PC-3 (cell line): ENCODE results near the gene WDR41. TPM values are rescaled to one million over a fixed set of nuclear protein-coding genes. Genes with fewer than 3 reads are reported as not detected.

ENCODE experiments used
- ATAC-seq: fragments of 200-7000 bp; cut with Tn5 transposase; 2 replicates; pipeline ENCODE4 v1.9.1; 2020; ENCODE audit warnings: mild to moderate bottlenecking, moderate library complexity
- BruUV-seq: library from RNA; stranded (reverse); fragments of 400-500 nt; replicated peaks from 2 replicates; lab custom pipeline; 2021; lab: Mats Ljungman, UMichigan
- CTCF ChIA-PET: fragments of 300-600 bp; sonication (Branson Sonifier 250); formaldehyde crosslinking; loops from one replicate; lab custom pipeline; 2022; ENCODE audit warnings: antibody characterized with exemption; lab: Charles Lee
- POLR2A ChIA-PET: fragments of 300-600 bp; sonication (Branson Sonifier 250); formaldehyde crosslinking; loops from one replicate; lab custom pipeline; 2022; ENCODE audit warnings: antibody characterized with exemption; ENCODE audit not compliant: unreplicated experiment; lab: Charles Lee
- DNase-seq: peaks from one replicate; pipeline ENCODE4 v3.0.0-alpha.2; 2015
- H2AFZ ChIP-seq: fragments of 300-600 bp; sonication (generic); 2 replicates; pipeline ENCODE4 v1.6.0; 2016; ENCODE audit warnings: antibody characterized with exemption, low read length
- H3F3A ChIP-seq: fragments of 300-600 bp; sonication (generic); one replicate; pipeline ENCODE4 v1.6.0; 2017; ENCODE audit warnings: antibody characterized with exemption, low read length, control low read depth, mild to moderate bottlenecking; ENCODE audit not compliant: unreplicated experiment
- H3K27ac ChIP-seq: fragments of 300-600 bp; sonication (generic); 2 replicates; pipeline ENCODE4 v1.5.1; 2016; ENCODE audit warnings: mild to moderate bottlenecking, low read length
- H3K27me3 ChIP-seq: fragments of 300-600 bp; sonication (generic); 2 replicates; pipeline ENCODE4 v1.6.1; 2016; ENCODE audit warnings: low read length, mixed read lengths
- H3K36me3 ChIP-seq: fragments of 300-600 bp; sonication (generic); 2 replicates; pipeline ENCODE4 v1.6.1; 2016; ENCODE audit warnings: low read depth, mixed run types, low read length, mixed read lengths
- H3K4me1 ChIP-seq: fragments of 300-600 bp; sonication (generic); 2 replicates; pipeline ENCODE4 v1.5.1; 2016; ENCODE audit warnings: low read length; ENCODE audit not compliant: insufficient read depth
- H3K4me2 ChIP-seq: fragments of 300-600 bp; sonication (generic); 2 replicates; pipeline ENCODE4 v1.6.0; 2016; ENCODE audit warnings: low read length
- H3K4me3 ChIP-seq: fragments of 300-600 bp; sonication (generic); 2 replicates; pipeline ENCODE4 v1.5.1; 2016; ENCODE audit warnings: mild to moderate bottlenecking, low read length, mixed read lengths
- H3K79me2 ChIP-seq: fragments of 300-600 bp; sonication (generic); 2 replicates; pipeline ENCODE4 v1.6.1; 2017; ENCODE audit warnings: low read length, mixed read lengths
- H3K9ac ChIP-seq: fragments of 300-600 bp; sonication (generic); 2 replicates; pipeline ENCODE4 v1.6.0; 2016; ENCODE audit warnings: mild to moderate bottlenecking, low read length
- H3K9me2 ChIP-seq: fragments of 300-600 bp; sonication (generic); replicated peaks from 2 replicates; pipeline ENCODE4 v1.6.1; 2016; ENCODE audit warnings: mixed run types, low read length, mixed read lengths
- H3K9me3 ChIP-seq: fragments of 300-600 bp; sonication (generic); 2 replicates; pipeline ENCODE4 v1.6.1; 2016; ENCODE audit warnings: low read length, mixed read lengths
- H4K20me1 ChIP-seq: fragments of 300-600 bp; sonication (generic); 2 replicates; pipeline ENCODE4 v1.6.1; 2016; ENCODE audit warnings: low read length, mixed read lengths
- EZH2 ChIP-seq: fragments of 300-600 bp; sonication (generic); IDR thresholded peaks from one replicate; pipeline ENCODE4 v1.6.1; 2017; ENCODE audit warnings: antibody characterized with exemption, mild to moderate bottlenecking, low read length; ENCODE audit not compliant: unreplicated experiment
- EZH2phosphoT487 ChIP-seq: fragments of 300-600 bp; sonication (generic); IDR thresholded peaks from 2 replicates; pipeline ENCODE4 v1.6.1; 2018; ENCODE audit warnings: mild to moderate bottlenecking, antibody characterized with exemption, low read length, borderline replicate concordance
- intact Hi-C: fragments of 100-400 bp; cut with micrococcal nuclease; formaldehyde crosslinking; loops from 2 replicates; pipeline ENCODE4 v1.9.0; 2023
- total RNA-seq: library from RNA; depleted of rRNA; stranded (reverse); fragments of >200 nt; gene quantifications from 2 replicates; pipeline ENCODE4 v1.2.3, GENCODE V29; 2014
- TF ChIP-seq, protein P1 (sequence below): fragments of 300-600 bp; sonication (generic); conservative IDR thresholded peaks from 2 replicates; pipeline ENCODE4 v1.5.1; 2017; ENCODE audit warnings: antibody characterized with exemption, low read depth, mild to moderate bottlenecking, low read length

The WDR41 gene
- total RNA-seq, 1 experiment from 2014 or later: 19.5 TPM

GRCh38 chr5:77400645-77401044, 91.5 kb downstream of the WDR41 start:
- H3F3A ChIP-seq: no peaks in the 10 kb centered on the region
- H3K79me2 ChIP-seq: no peaks in the 10 kb centered on the region
- H3K4me1 ChIP-seq: no peaks in the 10 kb centered on the region
- no peak overlapping the region for H3K4me3 ChIP-seq
- CTCF ChIA-PET: no interaction called here
- no peaks in the 10 kb centered on the region for H3K9me3 ChIP-seq
- no peaks in the 10 kb centered on the region for H3K9me2 ChIP-seq
- no peak overlapping the region for H3K4me2 ChIP-seq
- H3K27me3 ChIP-seq: no peaks in the 10 kb centered on the region
- ATAC-seq (no peak), DNase-seq (no peak)
- TF ChIP-seq EZH2: no peak
- TF ChIP-seq EZH2phosphoT487: no peak
- TF ChIP-seq, protein P1, sequence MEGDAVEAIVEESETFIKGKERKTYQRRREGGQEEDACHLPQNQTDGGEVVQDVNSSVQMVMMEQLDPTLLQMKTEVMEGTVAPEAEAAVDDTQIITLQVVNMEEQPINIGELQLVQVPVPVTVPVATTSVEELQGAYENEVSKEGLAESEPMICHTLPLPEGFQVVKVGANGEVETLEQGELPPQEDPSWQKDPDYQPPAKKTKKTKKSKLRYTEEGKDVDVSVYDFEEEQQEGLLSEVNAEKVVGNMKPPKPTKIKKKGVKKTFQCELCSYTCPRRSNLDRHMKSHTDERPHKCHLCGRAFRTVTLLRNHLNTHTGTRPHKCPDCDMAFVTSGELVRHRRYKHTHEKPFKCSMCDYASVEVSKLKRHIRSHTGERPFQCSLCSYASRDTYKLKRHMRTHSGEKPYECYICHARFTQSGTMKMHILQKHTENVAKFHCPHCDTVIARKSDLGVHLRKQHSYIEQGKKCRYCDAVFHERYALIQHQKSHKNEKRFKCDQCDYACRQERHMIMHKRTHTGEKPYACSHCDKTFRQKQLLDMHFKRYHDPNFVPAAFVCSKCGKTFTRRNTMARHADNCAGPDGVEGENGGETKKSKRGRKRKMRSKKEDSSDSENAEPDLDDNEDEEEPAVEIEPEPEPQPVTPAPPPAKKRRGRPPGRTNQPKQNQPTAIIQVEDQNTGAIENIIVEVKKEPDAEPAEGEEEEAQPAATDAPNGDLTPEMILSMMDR: no peak
- H3K27ac ChIP-seq: no peak overlapping the region
- no peaks in the 10 kb centered on the region for H4K20me1 ChIP-seq
- intact Hi-C loops: no loop called here
- no peaks in the 10 kb centered on the region for H3K36me3 ChIP-seq
- H2AFZ ChIP-seq: no peak overlapping the region
- POLR2A ChIA-PET: no interaction called here
- H3K9ac ChIP-seq: no peak overlapping the region
- no TSS peak for BruUV-seq

DNA sequence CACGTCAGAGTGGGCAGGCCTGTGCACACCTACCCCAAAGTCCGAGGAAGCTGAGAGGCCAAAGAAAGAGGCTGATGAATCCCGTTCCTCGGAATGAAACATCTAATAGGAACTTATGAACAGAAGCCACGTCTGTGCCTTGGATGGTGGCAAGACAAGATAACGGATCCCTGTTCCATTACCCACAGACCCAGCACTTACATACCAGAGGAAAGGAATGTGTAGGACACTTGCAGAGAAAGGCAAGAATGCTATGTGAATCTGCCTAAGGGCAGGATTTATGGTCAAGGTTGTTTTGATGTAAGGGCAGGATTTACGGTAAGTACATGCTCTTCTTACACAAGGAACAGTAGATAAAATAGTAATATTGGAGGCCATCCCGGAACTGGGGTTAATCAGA, 93.2 kb downstream of the WDR41 start:
- H3K4me1 ChIP-seq: no peaks in the 10 kb centered on the region
- no peak overlapping the region for H3K27ac ChIP-seq
- no peak overlapping the region for H3K4me2 ChIP-seq
- BruUV-seq: no TSS peak
- H3K9me3 ChIP-seq: no peaks in the 10 kb centered on the region
- DNase-seq (no peak), ATAC-seq (no peak)
- no peaks in the 10 kb centered on the region for H3K27me3 ChIP-seq
- H4K20me1 ChIP-seq: no peaks in the 10 kb centered on the region
- no peaks in the 10 kb centered on the region for H3F3A ChIP-seq
- ChIA-PET POLR2A (no interaction called here), CTCF (no interaction called here)
- intact Hi-C loops: no loop called here
- H3K36me3 ChIP-seq: no peaks in the 10 kb centered on the region
- TF ChIP-seq EZH2: no peak
- TF ChIP-seq, protein P1: no peak
- TF ChIP-seq EZH2phosphoT487: no peak
- no peak overlapping the region for H2AFZ ChIP-seq
- no peaks in the 10 kb centered on the region for H3K9me2 ChIP-seq
- H3K79me2 ChIP-seq: no peaks in the 10 kb centered on the region
- H3K9ac ChIP-seq: no peak overlapping the region
- no peak overlapping the region for H3K4me3 ChIP-seq

- Histone ChIP-seq H3K4me2 (no peak overlapping the region), H3K9ac (no peak overlapping the region), H2AFZ (no peak overlapping the region), H3K9me3 (no peaks in the 10 kb centered on the region), H3K27me3 (no peaks in the 10 kb centered on the region), H4K20me1 (no peaks in the 10 kb centered on the region), H3K27ac (no peak overlapping the region), H3K4me3 (no peak overlapping the region), H3F3A (no peaks in the 10 kb centered on the region), H3K9me2 (no peaks in the 10 kb centered on the region), H3K36me3 (no peaks in the 10 kb centered on the region), H3K79me2 (no peaks in the 10 kb centered on the region), H3K4me1 (no peaks in the 10 kb centered on the region)
- intact Hi-C loops: no loop called here
- no peak for TF ChIP-seq EZH2
- no peak for TF ChIP-seq EZH2phosphoT487
- TF ChIP-seq, protein P1: no peak
- no TSS peak for BruUV-seq
- POLR2A ChIA-PET: no interaction called here
- CTCF ChIA-PET: no interaction called here
- no peak for ATAC-seq
- DNase-seq: no peak
Observed at GRCh38 chr5:77398458-77398857, 93.7 kb downstream of the WDR41 start.
